HFFc6 (cell line): ENCODE results near the gene ZMYND11. TPM values are rescaled to one million over a fixed set of nuclear protein-coding genes. Genes with fewer than 3 reads are reported as not detected.

Source experiments
- DNase-seq: peaks from one replicate; pipeline ENCODE4 v3.0.0-alpha.2; 2018
- H3K27ac Mint-ChIP-seq: 2 replicates; pipeline ENCODE4 v1.8.0; 2020; ENCODE audit warnings: mild to moderate bottlenecking, mixed read lengths
- H3K27me3 Mint-ChIP-seq: 2 replicates; pipeline ENCODE4 v1.8.0; 2021; ENCODE audit warnings: mild to moderate bottlenecking, moderate library complexity, mixed read lengths; ENCODE audit not compliant: insufficient read depth
- H3K36me3 Mint-ChIP-seq: 2 replicates; pipeline ENCODE4 v1.8.0; 2021; ENCODE audit warnings: low read depth, mixed read lengths
- H3K4me1 Mint-ChIP-seq: 2 replicates; pipeline ENCODE4 v1.8.0; 2020; ENCODE audit warnings: low read depth, mixed read lengths
- H3K4me3 Mint-ChIP-seq: 2 replicates; pipeline ENCODE4 v1.8.0; 2020; ENCODE audit warnings: mild to moderate bottlenecking, moderate library complexity, mixed read lengths
- H3K9me3 Mint-ChIP-seq: 2 replicates; pipeline ENCODE4 v1.8.0; 2020; ENCODE audit warnings: mild to moderate bottlenecking, mixed read lengths
- total RNA-seq, 6 experiments: library from RNA; stranded (reverse); fragmentation: NEBNext Ultra II Directional; extraction: Animal tissue kit (Norgen Biotek cat#: 25700); gene quantifications; 2 replicates in 1 of 6; 3 replicates in 5 of 6; pipeline ENCODE4 v1.2.3, GENCODE V29; 2021
- TF ChIP-seq, protein P1 (sequence below): fragments of 200-600 bp; sonication (generic); IDR thresholded peaks from 2 replicates; pipeline ENCODE4 v1.5.0; 2021; ENCODE audit warnings: antibody characterized with exemption, mild to moderate bottlenecking

ZMYND11 gene
- total RNA-seq, 6 experiments from 2014 or later: 56.7 to 75.2 (median 65.9) TPM

DNA sequence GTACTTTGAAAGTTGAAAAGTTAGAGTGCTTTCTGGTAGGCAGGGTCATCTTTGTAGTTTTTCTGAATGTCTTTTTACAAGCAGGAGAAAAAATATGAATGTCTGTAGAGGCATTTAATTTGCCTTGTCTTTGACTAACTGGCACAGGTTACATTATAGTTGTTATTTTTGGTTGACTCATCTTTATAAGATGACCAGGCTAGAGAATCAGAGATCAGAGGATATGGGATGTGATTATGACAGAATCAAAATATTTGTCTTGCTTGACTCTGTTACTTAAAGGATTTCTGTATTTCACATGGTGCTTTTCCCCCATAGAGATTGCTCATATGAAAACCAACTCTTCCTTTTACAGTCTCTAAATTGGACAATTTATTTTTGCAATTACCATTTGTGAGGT lies 2.4 kb downstream of the ZMYND11 start:
- peak; percentile 73 for DNase-seq
- peaks cover 56% of the 10 kb centered on the region for H3K4me1 Mint-ChIP-seq
- peak overlapping the region; percentile 78 for H3K27ac Mint-ChIP-seq
- TF ChIP-seq, protein P1, sequence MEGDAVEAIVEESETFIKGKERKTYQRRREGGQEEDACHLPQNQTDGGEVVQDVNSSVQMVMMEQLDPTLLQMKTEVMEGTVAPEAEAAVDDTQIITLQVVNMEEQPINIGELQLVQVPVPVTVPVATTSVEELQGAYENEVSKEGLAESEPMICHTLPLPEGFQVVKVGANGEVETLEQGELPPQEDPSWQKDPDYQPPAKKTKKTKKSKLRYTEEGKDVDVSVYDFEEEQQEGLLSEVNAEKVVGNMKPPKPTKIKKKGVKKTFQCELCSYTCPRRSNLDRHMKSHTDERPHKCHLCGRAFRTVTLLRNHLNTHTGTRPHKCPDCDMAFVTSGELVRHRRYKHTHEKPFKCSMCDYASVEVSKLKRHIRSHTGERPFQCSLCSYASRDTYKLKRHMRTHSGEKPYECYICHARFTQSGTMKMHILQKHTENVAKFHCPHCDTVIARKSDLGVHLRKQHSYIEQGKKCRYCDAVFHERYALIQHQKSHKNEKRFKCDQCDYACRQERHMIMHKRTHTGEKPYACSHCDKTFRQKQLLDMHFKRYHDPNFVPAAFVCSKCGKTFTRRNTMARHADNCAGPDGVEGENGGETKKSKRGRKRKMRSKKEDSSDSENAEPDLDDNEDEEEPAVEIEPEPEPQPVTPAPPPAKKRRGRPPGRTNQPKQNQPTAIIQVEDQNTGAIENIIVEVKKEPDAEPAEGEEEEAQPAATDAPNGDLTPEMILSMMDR: no peak
- H3K4me3 Mint-ChIP-seq: peak overlapping the region; percentile 95
- H3K9me3 Mint-ChIP-seq: no peaks in the 10 kb centered on the region
- no peaks in the 10 kb centered on the region for H3K27me3 Mint-ChIP-seq
- H3K36me3 Mint-ChIP-seq: no peaks in the 10 kb centered on the region

DNA sequence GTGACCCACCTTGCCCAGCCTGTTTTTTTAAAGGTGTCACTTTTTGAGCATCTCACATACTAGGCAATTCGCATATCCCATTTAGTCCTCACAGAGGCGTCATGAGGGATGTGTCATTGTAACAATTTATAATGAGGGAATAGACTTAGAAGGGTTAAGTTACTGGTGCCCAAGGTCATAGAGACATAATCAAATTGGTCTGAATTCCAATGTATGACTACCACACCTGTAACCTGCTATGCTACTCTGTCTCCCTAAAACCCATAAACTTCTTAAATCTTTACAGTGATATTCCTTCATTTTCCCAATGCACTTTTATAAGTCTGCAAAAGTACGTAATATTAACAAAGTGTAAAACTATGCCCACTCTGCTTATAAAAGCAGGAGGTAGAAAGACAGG lies 7.1 kb downstream of the ZMYND11 start:
- H3K9me3 Mint-ChIP-seq: peaks cover 5% of the 10 kb centered on the region; the same call in 1 of the 2 replicates
- H3K4me1 Mint-ChIP-seq: peaks cover 39% of the 10 kb centered on the region
- H3K27ac Mint-ChIP-seq: no peak overlapping the region
- TF ChIP-seq, protein P1: no peak
- no peak overlapping the region for H3K4me3 Mint-ChIP-seq
- no peak for DNase-seq
- peaks cover 12% of the 10 kb centered on the region for H3K36me3 Mint-ChIP-seq
- H3K27me3 Mint-ChIP-seq: no peaks in the 10 kb centered on the region

DNA sequence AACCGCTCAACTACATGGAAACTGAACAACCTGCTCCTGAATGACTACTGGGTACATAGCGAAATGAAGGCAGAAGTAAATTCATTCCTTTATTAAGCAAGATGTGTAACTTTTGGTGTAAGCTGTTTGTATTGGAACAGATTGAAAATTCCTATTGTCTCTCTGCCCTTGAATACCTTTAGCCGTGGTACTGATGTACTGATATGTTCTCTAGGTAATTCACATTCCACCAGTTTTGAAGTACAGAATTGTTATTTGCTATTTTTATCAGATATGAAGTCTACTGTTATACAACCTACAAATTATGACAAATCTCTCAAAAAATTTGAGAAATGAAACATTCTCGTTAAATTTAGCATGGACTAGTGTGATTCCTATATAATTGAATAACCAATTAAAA lies 17.7 kb downstream of the ZMYND11 start:
- TF ChIP-seq, protein P1: no peak
- no peak overlapping the region for H3K4me3 Mint-ChIP-seq
- no peak overlapping the region for H3K27ac Mint-ChIP-seq
- peaks cover 16% of the 10 kb centered on the region for H3K36me3 Mint-ChIP-seq
- DNase-seq: no peak
- peaks cover 19% of the 10 kb centered on the region for H3K4me1 Mint-ChIP-seq
- peaks cover 3% of the 10 kb centered on the region; the same call in 1 of the 2 replicates for H3K27me3 Mint-ChIP-seq
- H3K9me3 Mint-ChIP-seq: no peaks in the 10 kb centered on the region; the same call in 1 of the 2 replicates

DNA sequence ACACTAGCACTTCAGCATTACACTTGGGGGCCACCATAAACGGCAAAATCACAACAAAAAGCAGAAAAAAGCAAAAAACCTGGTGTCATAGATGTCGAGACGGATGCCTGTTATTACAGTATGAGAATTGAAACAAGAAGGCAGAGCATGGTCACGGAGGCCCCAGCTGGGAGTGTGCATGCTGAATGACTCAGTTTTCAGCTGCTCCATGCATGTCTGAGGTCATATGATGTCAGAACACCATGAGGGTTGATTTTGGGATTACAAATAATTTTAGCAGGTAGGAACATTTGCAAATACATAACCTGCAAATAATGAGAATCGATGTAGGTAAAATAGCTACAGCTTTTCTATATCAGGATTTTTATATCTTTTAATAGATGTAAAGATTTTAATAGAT lies 19.1 kb downstream of the ZMYND11 start:
- TF ChIP-seq, protein P1: no peak
- Mint-ChIP-seq H3K9me3 (no peaks in the 10 kb centered on the region; the same call in 1 of the 2 replicates), H3K4me1 (peaks cover 19% of the 10 kb centered on the region), H3K27me3 (peaks cover 4% of the 10 kb centered on the region; the same call in 1 of the 2 replicates), H3K4me3 (no peak overlapping the region), H3K27ac (no peak overlapping the region), H3K36me3 (peaks cover 12% of the 10 kb centered on the region)
- peak; percentile 29 for DNase-seq

DNA sequence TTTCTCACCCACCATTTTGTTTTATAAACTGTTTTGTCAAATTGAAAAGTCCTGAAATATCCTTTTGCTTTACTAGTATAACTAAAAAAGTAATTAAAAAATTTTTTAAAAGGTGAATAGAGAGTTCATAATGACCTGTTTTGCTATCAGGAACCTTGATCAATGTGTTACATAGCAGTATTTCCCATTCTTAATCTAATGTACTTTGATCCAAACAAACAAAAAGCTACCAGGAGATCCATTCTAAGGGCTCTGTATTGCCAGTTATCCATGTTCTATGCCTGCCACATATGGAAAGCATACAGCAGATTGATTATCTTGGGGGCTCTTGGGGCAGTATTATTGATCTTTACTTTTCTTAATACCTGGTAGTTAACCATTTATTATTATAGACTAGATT lies 32.1 kb downstream of the ZMYND11 start:
- H3K4me1 Mint-ChIP-seq: no peaks in the 10 kb centered on the region
- no peak overlapping the region for H3K4me3 Mint-ChIP-seq
- TF ChIP-seq, protein P1: no peak
- H3K9me3 Mint-ChIP-seq: no peaks in the 10 kb centered on the region
- DNase-seq: no peak
- no peaks in the 10 kb centered on the region; the same call in 1 of the 2 replicates for H3K27me3 Mint-ChIP-seq
- peaks cover 28% of the 10 kb centered on the region for H3K36me3 Mint-ChIP-seq
- no peak overlapping the region for H3K27ac Mint-ChIP-seq

DNA sequence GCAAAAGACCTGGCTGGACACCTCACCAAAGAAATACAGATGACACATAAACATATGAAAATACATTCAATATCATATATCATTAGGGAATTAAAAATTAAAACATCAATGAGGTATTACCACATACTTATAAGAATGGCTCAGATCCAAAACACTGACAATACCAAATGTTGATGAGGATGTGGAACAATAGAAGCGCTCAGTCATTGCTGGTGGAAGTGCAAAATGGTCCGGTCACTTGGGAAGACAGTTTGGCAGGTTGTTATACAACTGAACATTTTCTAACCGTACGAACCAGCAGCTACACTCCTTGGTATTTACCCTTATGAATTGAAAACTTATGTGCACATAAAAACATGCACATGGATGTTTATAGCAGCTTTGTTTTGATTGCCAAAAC lies 38.5 kb downstream of the ZMYND11 start:
- Mint-ChIP-seq H3K27ac (no peak overlapping the region), H3K4me1 (peaks cover 7% of the 10 kb centered on the region)

More for the DNA sequence above, 38.5 kb downstream of the ZMYND11 start:
- H3K9me3 Mint-ChIP-seq: no peaks in the 10 kb centered on the region
- peaks cover 15% of the 10 kb centered on the region; the same call in 1 of the 2 replicates for H3K36me3 Mint-ChIP-seq
- no peaks in the 10 kb centered on the region for H3K27me3 Mint-ChIP-seq
- no peak overlapping the region for H3K4me3 Mint-ChIP-seq
- TF ChIP-seq, protein P1: no peak
- no peak for DNase-seq
